Activated CD4-positive, CD25-positive, alpha-beta regulatory T cell (primary cell): ENCODE measurements around the gene CNOT8.
"Not testable (repeated sequence)": the region's sequence is repeated elsewhere in the genome, so short reads cannot be mapped to it uniquely, and the experiment has no call there.

Source experiments
- DNase-seq, 4 experiments: peaks; one replicate each; lab custom pipeline; 2025; lab: John Stamatoyannopoulos, UW

Gene CNOT8

GRCh38 chr5:154835701-154836052 is 22.8 kb upstream of the CNOT8 start:
- not testable (repeated sequence) for DNase-seq

GRCh38 chr5:154836225-154836624 is 22.2 kb upstream of the CNOT8 start:
- DNase-seq = no peak

- no peak for DNase-seq
These were observed 21.2 kb upstream of the CNOT8 start for GRCh38 chr5:154837009-154837901.

- no peak for DNase-seq
These were observed 17.8 kb upstream of the CNOT8 start for GRCh38 chr5:154840435-154841272.

GRCh38 chr5:154841273-154841661 is 17.2 kb upstream of the CNOT8 start:
- no peak for DNase-seq

GRCh38 chr5:154842689-154843530 is 15.5 kb upstream of the CNOT8 start:
- no peak for DNase-seq

GRCh38 chr5:154844809-154845208 is 13.6 kb upstream of the CNOT8 start:
- no peak for DNase-seq

- DNase-seq = no peak
These were observed 9.1 kb upstream of the CNOT8 start for GRCh38 chr5:154849264-154849785.

GRCh38 chr5:154849791-154850201 is 8.6 kb upstream of the CNOT8 start:
- no peak for DNase-seq

GRCh38 chr5:154850255-154851062 is 8.0 kb upstream of the CNOT8 start, which contains the start of gene FAXDC2:
Gene FAXDC2, minus strand, starts transcription at chr5:154850603. Its CDS starts 12,425 bp downstream, at chr5:154838178.
- DNase-seq = no peak

GRCh38 chr5:154851351-154851750 is 7.1 kb upstream of the CNOT8 start:
- no peak for DNase-seq

- peak; percentile 78 to 91 (median 80) for DNase-seq
These were observed 714 bp upstream of the CNOT8 start for GRCh38 chr5:154857530-154858296.

GRCh38 chr5:154858972-154859871 is 795 bp downstream of the CNOT8 start:
- DNase-seq = no peak

- no peak for DNase-seq
These were observed 1.7 kb downstream of the CNOT8 start for GRCh38 chr5:154860123-154860522.

GRCh38 chr5:154860765-154861164 is 2.3 kb downstream of the CNOT8 start:
- no peak for DNase-seq

GRCh38 chr5:154861946-154862345 is 3.5 kb downstream of the CNOT8 start:
- DNase-seq = no peak

- DNase-seq = no peak
These were observed 4.3 kb downstream of the CNOT8 start for GRCh38 chr5:154862766-154863165.

GRCh38 chr5:154863291-154864080 is 5.1 kb downstream of the CNOT8 start:
- DNase-seq = no peak
